ENCODE data around the gene MANF. TPM values are rescaled to one million over a fixed set of nuclear protein-coding genes. Genes with fewer than 3 reads are reported as not detected.

MANF gene
- total and polyA plus RNA-seq, 2 experiments from 2014 or later, result 48.7 to 92.7 TPM

GRCh38 chr3:51393564-51393963, 8.5 kb downstream of the MANF start (continued):
- TF ChIP-seq, protein P1, sequence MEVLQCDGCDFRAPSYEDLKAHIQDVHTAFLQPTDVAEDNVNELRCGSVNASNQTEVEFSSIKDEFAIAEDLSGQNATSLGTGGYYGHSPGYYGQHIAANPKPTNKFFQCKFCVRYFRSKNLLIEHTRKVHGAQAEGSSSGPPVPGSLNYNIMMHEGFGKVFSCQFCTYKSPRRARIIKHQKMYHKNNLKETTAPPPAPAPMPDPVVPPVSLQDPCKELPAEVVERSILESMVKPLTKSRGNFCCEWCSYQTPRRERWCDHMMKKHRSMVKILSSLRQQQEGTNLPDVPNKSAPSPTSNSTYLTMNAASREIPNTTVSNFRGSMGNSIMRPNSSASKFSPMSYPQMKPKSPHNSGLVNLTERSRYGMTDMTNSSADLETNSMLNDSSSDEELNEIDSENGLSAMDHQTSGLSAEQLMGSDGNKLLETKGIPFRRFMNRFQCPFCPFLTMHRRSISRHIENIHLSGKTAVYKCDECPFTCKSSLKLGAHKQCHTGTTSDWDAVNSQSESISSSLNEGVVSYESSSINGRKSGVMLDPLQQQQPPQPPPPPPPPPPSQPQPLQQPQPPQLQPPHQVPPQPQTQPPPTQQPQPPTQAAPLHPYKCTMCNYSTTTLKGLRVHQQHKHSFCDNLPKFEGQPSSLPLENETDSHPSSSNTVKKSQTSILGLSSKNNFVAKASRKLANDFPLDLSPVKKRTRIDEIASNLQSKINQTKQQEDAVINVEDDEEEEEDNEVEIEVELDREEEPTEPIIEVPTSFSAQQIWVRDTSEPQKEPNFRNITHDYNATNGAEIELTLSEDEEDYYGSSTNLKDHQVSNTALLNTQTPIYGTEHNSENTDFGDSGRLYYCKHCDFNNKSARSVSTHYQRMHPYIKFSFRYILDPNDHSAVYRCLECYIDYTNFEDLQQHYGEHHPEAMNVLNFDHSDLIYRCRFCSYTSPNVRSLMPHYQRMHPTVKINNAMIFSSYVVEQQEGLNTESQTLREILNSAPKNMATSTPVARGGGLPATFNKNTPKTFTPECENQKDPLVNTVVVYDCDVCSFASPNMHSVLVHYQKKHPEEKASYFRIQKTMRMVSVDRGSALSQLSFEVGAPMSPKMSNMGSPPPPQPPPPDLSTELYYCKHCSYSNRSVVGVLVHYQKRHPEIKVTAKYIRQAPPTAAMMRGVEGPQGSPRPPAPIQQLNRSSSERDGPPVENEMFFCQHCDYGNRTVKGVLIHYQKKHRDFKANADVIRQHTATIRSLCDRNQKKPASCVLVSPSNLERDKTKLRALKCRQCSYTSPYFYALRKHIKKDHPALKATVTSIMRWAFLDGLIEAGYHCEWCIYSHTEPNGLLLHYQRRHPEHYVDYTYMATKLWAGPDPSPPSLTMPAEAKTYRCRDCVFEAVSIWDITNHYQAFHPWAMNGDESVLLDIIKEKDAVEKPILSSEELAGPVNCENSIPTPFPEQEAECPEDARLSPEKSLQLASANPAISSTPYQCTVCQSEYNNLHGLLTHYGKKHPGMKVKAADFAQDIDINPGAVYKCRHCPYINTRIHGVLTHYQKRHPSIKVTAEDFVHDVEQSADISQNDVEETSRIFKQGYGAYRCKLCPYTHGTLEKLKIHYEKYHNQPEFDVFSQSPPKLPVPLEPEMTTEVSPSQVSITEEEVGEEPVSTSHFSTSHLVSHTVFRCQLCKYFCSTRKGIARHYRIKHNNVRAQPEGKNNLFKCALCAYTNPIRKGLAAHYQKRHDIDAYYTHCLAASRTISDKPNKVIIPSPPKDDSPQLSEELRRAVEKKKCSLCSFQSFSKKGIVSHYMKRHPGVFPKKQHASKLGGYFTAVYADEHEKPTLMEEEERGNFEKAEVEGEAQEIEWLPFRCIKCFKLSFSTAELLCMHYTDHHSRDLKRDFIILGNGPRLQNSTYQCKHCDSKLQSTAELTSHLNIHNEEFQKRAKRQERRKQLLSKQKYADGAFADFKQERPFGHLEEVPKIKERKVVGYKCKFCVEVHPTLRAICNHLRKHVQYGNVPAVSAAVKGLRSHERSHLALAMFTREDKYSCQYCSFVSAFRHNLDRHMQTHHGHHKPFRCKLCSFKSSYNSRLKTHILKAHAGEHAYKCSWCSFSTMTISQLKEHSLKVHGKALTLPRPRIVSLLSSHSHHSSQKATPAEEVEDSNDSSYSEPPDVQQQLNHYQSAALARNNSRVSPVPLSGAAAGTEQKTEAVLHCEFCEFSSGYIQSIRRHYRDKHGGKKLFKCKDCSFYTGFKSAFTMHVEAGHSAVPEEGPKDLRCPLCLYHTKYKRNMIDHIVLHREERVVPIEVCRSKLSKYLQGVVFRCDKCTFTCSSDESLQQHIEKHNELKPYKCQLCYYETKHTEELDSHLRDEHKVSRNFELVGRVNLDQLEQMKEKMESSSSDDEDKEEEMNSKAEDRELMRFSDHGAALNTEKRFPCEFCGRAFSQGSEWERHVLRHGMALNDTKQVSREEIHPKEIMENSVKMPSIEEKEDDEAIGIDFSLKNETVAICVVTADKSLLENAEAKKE (CRISPR knock-in tag; IDR thresholded peaks at IDR 0.05), result no peak
- TF ChIP-seq JUNB (IDR thresholded peaks at IDR 0.05; ENCODE audit: unreplicated experiment), result no peak

DNA sequence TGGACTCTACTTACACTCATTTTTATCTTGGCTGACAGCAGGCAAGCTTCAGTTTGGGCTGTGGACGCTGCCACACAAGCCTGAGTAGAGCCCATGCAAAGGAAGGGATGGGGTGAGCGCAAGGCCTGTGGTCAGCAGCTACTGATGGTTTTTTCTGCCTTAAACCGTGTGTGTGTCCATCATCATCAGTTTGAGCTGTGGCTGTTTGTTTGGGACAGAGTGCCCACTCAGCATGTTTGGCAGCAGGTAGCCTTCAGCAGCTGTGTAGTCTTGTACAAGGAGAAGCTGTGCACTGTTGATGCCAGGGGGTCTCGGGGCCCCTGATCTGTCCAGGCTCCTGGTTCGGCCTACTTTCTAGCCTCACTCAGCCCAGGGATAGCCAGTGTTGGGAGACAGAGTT, 9.4 kb downstream of the MANF start:
- DNase-seq (ENCODE audit: low spot score) (no peak), ATAC-seq (no peak)
- H3K36me3 Mint-ChIP-seq (ENCODE audit: low read depth), result peaks cover 69% of the 10 kb centered on the region
- peak overlapping the region; percentile 32; the same call in 1 of the 2 replicates for H3K4me2 ChIP-seq
- peaks cover 20% of the 10 kb centered on the region; the same call in 2 of the 3 replicates for H3K9me3 Mint-ChIP-seq
- no peak overlapping the region for H3K27ac Mint-ChIP-seq
- H3K4me3 Mint-ChIP-seq, result peak overlapping the region; percentile 85; the same call in 1 of the 3 replicates
- no peak overlapping the region for H2AFZ ChIP-seq
- no peak overlapping the region for H3K4me3 ChIP-seq
- H3K4me1 Mint-ChIP-seq, result peaks cover 37% of the 10 kb centered on the region
- H4K20me1 ChIP-seq (replicated peaks; ENCODE audit: insufficient read depth), result peaks cover 33% of the 10 kb centered on the region
- H3K27me3 Mint-ChIP-seq (ENCODE audit: insufficient read depth, low read depth, poor library complexity), result peaks cover 18% of the 10 kb centered on the region
- peaks cover 16% of the 10 kb centered on the region for H3K4me1 ChIP-seq (ENCODE audit: insufficient read depth)
- H3K9me2 ChIP-seq (ENCODE audit: insufficient read depth), result no peaks in the 10 kb centered on the region
- H3K27ac ChIP-seq (ENCODE audit: low read depth), result no peak overlapping the region
- peaks cover 20% of the 10 kb centered on the region for H3K36me3 ChIP-seq (ENCODE audit: insufficient read depth)
- no peaks in the 10 kb centered on the region for H3K27me3 ChIP-seq (ENCODE audit: insufficient read depth)
- H3K79me2 ChIP-seq (replicated peaks; ENCODE audit: insufficient read depth), result peaks cover 45% of the 10 kb centered on the region
- H3F3A ChIP-seq (replicated peaks; ENCODE audit: low read depth), result peaks cover 21% of the 10 kb centered on the region
- TF ChIP-seq, protein P1 (CRISPR knock-in tag; IDR thresholded peaks at IDR 0.05), result no peak
- TF ChIP-seq, protein P2, sequence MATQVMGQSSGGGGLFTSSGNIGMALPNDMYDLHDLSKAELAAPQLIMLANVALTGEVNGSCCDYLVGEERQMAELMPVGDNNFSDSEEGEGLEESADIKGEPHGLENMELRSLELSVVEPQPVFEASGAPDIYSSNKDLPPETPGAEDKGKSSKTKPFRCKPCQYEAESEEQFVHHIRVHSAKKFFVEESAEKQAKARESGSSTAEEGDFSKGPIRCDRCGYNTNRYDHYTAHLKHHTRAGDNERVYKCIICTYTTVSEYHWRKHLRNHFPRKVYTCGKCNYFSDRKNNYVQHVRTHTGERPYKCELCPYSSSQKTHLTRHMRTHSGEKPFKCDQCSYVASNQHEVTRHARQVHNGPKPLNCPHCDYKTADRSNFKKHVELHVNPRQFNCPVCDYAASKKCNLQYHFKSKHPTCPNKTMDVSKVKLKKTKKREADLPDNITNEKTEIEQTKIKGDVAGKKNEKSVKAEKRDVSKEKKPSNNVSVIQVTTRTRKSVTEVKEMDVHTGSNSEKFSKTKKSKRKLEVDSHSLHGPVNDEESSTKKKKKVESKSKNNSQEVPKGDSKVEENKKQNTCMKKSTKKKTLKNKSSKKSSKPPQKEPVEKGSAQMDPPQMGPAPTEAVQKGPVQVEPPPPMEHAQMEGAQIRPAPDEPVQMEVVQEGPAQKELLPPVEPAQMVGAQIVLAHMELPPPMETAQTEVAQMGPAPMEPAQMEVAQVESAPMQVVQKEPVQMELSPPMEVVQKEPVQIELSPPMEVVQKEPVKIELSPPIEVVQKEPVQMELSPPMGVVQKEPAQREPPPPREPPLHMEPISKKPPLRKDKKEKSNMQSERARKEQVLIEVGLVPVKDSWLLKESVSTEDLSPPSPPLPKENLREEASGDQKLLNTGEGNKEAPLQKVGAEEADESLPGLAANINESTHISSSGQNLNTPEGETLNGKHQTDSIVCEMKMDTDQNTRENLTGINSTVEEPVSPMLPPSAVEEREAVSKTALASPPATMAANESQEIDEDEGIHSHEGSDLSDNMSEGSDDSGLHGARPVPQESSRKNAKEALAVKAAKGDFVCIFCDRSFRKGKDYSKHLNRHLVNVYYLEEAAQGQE (IDR thresholded peaks at IDR 0.05; ENCODE audit: unreplicated experiment), result no peak
- no peak for TF ChIP-seq POLR2AphosphoS5 (IDR thresholded peaks at IDR 0.05; ENCODE audit: low read depth)

Measured in GM23338 (cell line).